Heart right ventricle (tissue), 16 donors: ENCODE measurements around the gene HCCS. TPM values are rescaled to one million over a fixed set of nuclear protein-coding genes. Genes with fewer than 3 reads are reported as not detected.

ENCODE experiments used
- ATAC-seq, 8 donors: fragments of 200-7000 bp; cut with Tn5 transposase; one replicate each; pipeline ENCODE4 v1.9.1; 2020; ENCODE audit warnings: mild to moderate bottlenecking in 8 of 8, moderate library complexity in 8 of 8, moderate number of reproducible peaks in 1 of 8
- DNase-seq, 2 donors: peaks; one replicate each; pipeline ENCODE4 v3.0.0-alpha.2; 2020
- H3K27ac ChIP-seq, 10 donors: fragments of 200-600 bp; sonication (generic) in 2 of 10; one replicate each; pipeline versions ENCODE4 v1.5.0 to v1.8.0; 2020 to 2022; ENCODE audit warnings: mild to moderate bottlenecking in 3 of 10
- H3K27me3 ChIP-seq, 7 donors: fragments of 200-600 bp; one replicate each; pipeline ENCODE4 v1.8.0; 2021 to 2022; ENCODE audit warnings: mild to moderate bottlenecking in 2 of 7
- H3K36me3 ChIP-seq, 9 donors: fragments of 200-600 bp; sonication (generic) in 1 of 9; one replicate each; pipeline versions ENCODE4 v1.5.0 to v1.8.0; 2020 to 2022; ENCODE audit warnings: mild to moderate bottlenecking in 2 of 9
- H3K4me1 ChIP-seq, 9 donors: fragments of 200-600 bp; sonication (generic) in 1 of 9; one replicate each; pipeline versions ENCODE4 v1.5.0 to v1.8.0; 2020 to 2022; ENCODE audit warnings: mild to moderate bottlenecking in 4 of 9
- H3K4me3 ChIP-seq, 10 donors: fragments of 200-600 bp; sonication (generic) in 2 of 10; one replicate each; pipeline versions ENCODE4 v1.5.0 to v1.8.0; 2020 to 2022; ENCODE audit warnings: mild to moderate bottlenecking in 7 of 10, moderate library complexity in 2 of 10
- H3K9me3 ChIP-seq, 11 donors: fragments of 200-600 bp in 10 of 11; sonication (generic) in 2 of 11; one replicate each; pipeline versions ENCODE4 v1.5.0 to v1.8.0; 2013 to 2022; ENCODE audit warnings: mild to moderate bottlenecking in 2 of 11, control low read depth in 1 of 11, moderate library complexity in 1 of 11
- WGBS, 2 donors: extraction: QIAGEN DNeasy Blood & Tissue Kit; methylation state at CpG; one replicate each; pipeline ENCODE4 v1.1.7; 2013; ENCODE audit warnings: inconsistent platforms in 1 of 2; 5-methylcytosine and 5-hydroxymethylcytosine counted together
- intact Hi-C, 10 donors: fragments of 100-400 bp; cut with DNase I; formaldehyde crosslinking; loops; one replicate each; pipeline versions ENCODE4 v1.11.1 to v1.14.2; 2022
- polyA plus RNA-seq, 2 donors: library from polyadenylated mRNA; stranded (reverse); fragments of 200-250 nt; gene quantifications; one replicate each; pipeline ENCODE4 v1.2.3, GENCODE V29; 2013
- total RNA-seq, 10 donors: library from RNA; stranded (reverse); fragmentation: NEBNext Ultra II Directional in 3 of 10; extraction: Animal tissue kit (Norgen Biotek cat#: 25700) in 3 of 10; gene quantifications; one replicate each; pipeline versions ENCODE4 v1.2.1 to v1.2.4, GENCODE V29; 2021 to 2023
- TF ChIP-seq, protein P1 (sequence below), 9 donors: fragments of 200-600 bp; sonication (generic) in 2 of 9; IDR thresholded peaks; one replicate each; pipeline versions ENCODE4 v1.5.0 to v1.8.0; 2021 to 2022; ENCODE audit warnings: antibody characterized with exemption in 9 of 9, mild to moderate bottlenecking in 5 of 9, moderate library complexity in 1 of 9
- donor health status: Arrhythmogenic right ventricular cardiomyopathy.
- donor health status: ischemic (EF 13 %, LVEDD 7.1; RV severe dilation, severe dysfunction).
- donor health status: healthy with polysubstance abuse.
- donor health status: DM: no; HTN: yes; CAD: no.
- donor health status: DM: no; HTN: no; CAD: no.
- donor health status: ischemic (EF 25% LVEDD 6.9; RV normal size, moderate dysfunction).
- donor health status: ischemic (EF 25% LVEDD 5.7; RV mildly dilated, moderate dysfunction).
- donor health status: healthy.
- donor health status: DM: yes; HTN: yes; CAD: no.
- donor health status: Ischemic cardiomyopathy.
- donor health status: ischemic (EF 35%, LVEDD 5.7; RV mildly dilated, moderate dysfunction).
- donor health status: nonischemic (EF 11% LVEDD 7.7; RV severe dilation, severe dysfunction).
- donor health status: DM: yes; HTN: yes; CAD: no.
- donor health status: PGD.
- donor health status: ischemic (EF 29% LVEDD 5.4; RV normal size, mild dysfunction).
- donor health status: nonischemic (EF 23%, LVEDD 6.1; RV moderate dilation, normal function).

The HCCS gene
- total and polyA plus RNA-seq, 12 donors: 21.1 to 67.0 (median 59.9) TPM

DNA sequence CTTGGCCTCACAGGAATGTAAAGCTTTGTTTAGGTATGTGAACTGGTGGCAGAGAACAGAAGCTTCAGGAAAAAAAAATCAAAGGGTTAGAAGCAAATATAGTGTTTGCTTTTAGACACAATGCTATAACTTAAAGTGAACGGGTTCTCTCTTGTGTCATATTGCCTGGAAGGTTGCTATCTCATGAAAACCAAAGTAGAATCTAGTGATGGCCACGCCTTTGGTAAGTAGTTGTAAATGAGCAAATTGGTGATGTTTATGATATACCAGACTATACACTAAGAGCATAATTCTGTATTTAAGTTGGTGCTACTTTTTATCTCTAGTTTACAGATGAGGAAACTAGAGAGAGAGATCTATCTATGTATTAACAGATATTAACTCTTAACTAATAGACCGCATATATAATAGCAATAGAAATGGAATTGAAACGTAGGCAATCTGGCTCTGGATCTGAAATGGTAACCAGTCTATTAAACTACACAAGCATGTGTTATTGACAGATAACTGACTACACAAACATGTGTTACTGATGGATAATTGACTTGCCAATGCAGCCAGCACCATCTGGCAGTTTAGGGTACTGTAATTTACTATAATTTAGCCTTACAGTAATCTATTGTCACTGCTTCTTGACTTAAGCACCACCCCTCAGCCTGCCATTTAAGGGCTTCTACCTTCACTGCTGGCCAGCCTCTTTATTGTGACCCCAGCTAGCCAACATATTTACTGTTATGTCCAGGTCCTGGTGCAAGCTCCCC is 40.8 kb downstream of the HCCS start:
- Histone ChIP-seq H3K27me3 (peaks cover 0 to 7% (median 0%) of the 10 kb centered on the region in 7 donors), H3K4me3 (no peak overlapping the region), H3K36me3 (no peaks in the 10 kb centered on the region), H3K27ac (no peak overlapping the region), H3K9me3 (no peaks in the 10 kb centered on the region), H3K4me1 (no peaks in the 10 kb centered on the region)
- 90 to 93% methylated on average over 4 of the region's 4 CpGs for WGBS, 2 donors
- intact Hi-C loops: loop anchor here in 1 of 10 donors (10.0 kb wide), 1 partner anchor 373 kb away; no protein-coding TSS in a partner anchor
- ATAC-seq: no peak
- TF ChIP-seq, protein P1, sequence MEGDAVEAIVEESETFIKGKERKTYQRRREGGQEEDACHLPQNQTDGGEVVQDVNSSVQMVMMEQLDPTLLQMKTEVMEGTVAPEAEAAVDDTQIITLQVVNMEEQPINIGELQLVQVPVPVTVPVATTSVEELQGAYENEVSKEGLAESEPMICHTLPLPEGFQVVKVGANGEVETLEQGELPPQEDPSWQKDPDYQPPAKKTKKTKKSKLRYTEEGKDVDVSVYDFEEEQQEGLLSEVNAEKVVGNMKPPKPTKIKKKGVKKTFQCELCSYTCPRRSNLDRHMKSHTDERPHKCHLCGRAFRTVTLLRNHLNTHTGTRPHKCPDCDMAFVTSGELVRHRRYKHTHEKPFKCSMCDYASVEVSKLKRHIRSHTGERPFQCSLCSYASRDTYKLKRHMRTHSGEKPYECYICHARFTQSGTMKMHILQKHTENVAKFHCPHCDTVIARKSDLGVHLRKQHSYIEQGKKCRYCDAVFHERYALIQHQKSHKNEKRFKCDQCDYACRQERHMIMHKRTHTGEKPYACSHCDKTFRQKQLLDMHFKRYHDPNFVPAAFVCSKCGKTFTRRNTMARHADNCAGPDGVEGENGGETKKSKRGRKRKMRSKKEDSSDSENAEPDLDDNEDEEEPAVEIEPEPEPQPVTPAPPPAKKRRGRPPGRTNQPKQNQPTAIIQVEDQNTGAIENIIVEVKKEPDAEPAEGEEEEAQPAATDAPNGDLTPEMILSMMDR (IDR thresholded peaks at IDR 0.05): no peak
- no peak for DNase-seq

DNA sequence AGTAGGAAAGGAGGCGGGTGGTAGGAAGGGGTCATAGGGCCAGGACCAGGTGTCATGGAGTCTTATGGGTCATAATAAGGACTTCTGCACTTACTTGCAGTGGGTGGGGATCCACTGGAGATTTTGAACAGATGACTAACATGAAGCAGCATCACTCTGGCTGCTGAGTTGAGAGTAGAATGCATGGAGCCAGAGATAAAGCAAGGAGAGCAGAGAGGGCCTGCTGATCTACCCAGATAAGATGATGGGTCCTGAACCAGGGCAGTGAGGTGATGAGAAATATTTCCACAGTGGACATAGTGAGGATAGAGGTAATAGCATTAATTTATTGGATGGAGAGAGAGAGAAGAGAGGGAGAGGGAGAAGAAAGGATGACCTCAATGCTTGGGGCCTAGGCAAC is 48.0 kb downstream of the HCCS start:
- H3K4me1 ChIP-seq: no peaks in the 10 kb centered on the region
- ATAC-seq: no peak
- H3K27ac ChIP-seq: no peak overlapping the region
- intact Hi-C loops: loop anchor here in 1 of 10 donors (10.0 kb wide), 1 partner anchor 366 kb away; no protein-coding TSS in a partner anchor
- no peak overlapping the region for H3K4me3 ChIP-seq
- H3K9me3 ChIP-seq: no peaks in the 10 kb centered on the region
- 97 to 100% methylated on average over 1 of the region's 1 CpG for WGBS, 2 donors
- H3K27me3 ChIP-seq: peaks cover 0 to 11% (median 0%) of the 10 kb centered on the region in 7 donors
- no peak for DNase-seq
- TF ChIP-seq, protein P1 (IDR thresholded peaks at IDR 0.05): no peak
- H3K36me3 ChIP-seq: no peaks in the 10 kb centered on the region

DNA sequence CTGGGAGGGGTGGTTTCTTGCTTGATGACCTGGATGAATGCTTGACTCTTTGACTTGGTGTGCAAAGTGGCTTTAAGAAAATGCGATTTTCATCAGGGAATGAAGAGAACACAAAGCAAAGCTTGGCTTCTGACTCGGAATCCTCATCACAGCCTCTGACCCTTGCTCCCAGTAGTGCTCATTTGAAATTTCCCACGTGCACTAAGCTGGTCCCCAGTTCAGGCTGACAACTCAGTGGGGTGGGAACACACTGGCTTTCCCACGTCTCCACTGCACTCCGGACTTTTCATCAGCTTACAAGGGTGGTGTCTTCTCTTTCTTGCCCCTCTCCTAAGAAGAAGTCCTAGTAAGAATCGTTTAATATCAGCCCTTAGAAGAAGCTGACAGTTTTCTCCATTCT is 53.3 kb downstream of the HCCS start:
- intact Hi-C loops: no loop called here
- peak overlapping the region in 1 of 10 donors; percentile 19 for H3K27ac ChIP-seq
- peaks cover 0 to 3% (median 0%) of the 10 kb centered on the region in 9 donors for H3K36me3 ChIP-seq
- H3K27me3 ChIP-seq: peaks cover 0 to 11% (median 0%) of the 10 kb centered on the region in 7 donors
- no peaks in the 10 kb centered on the region for H3K9me3 ChIP-seq
- H3K4me1 ChIP-seq: peaks cover 0 to 13% (median 0%) of the 10 kb centered on the region in 9 donors
- peak in 4 of 8 donors; percentile 38 to 62 (median 58) for ATAC-seq
- peak in 1 of 2 donors; percentile 6 for DNase-seq
- H3K4me3 ChIP-seq: no peak overlapping the region
- TF ChIP-seq, protein P1 (IDR thresholded peaks at IDR 0.05): no peak
- 80 to 82% methylated on average over 6 of the region's 6 CpGs for WGBS, 2 donors

DNA sequence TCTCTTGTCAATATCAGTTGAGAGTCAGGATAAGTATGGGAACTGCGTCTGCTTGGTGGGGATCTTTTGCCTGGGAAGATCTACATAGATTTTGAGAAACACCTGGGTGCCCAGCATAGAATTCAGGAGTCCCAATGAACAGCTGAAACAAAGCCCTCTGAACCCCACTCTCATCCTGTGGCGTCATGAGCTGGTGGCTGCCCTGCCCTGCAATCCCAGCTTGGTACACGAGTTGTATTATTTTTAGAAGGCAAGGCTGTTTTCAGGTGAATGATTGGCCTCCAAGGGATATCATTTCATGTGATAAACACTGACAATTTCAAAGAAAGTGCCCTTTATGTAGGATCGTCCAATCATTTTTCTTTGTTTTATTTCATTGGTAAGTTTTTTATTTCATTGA is 60.8 kb downstream of the HCCS start:
- H3K4me1 ChIP-seq: peaks cover 0 to 12% (median 0%) of the 10 kb centered on the region in 9 donors
- TF ChIP-seq, protein P1 (IDR thresholded peaks at IDR 0.05): no peak
- no peak for ATAC-seq
- H3K27ac ChIP-seq: peak overlapping the region in 5 of 10 donors; percentile 25 to 62 (median 53)
- H3K36me3 ChIP-seq: peaks cover 0 to 3% (median 0%) of the 10 kb centered on the region in 9 donors
- DNase-seq: no peak
- H3K27me3 ChIP-seq: peaks cover 0 to 9% (median 0%) of the 10 kb centered on the region in 7 donors
- intact Hi-C loops: no loop called here
- no peak overlapping the region for H3K4me3 ChIP-seq
- 56 to 63% methylated on average over 4 of the region's 4 CpGs for WGBS, 2 donors
- H3K9me3 ChIP-seq: no peaks in the 10 kb centered on the region
